Gastrocnemius medialis (tissue), 4 donors: ENCODE results near the gene PALLD. TPM values are rescaled to one million over a fixed set of nuclear protein-coding genes. Genes with fewer than 3 reads are reported as not detected.

ENCODE experiments used
- ATAC-seq, 2 donors: fragments of 150-250 bp; one replicate each; pipeline ENCODE4 v1.9.1; 2016
- DNase-seq, 2 donors: peaks; one replicate each; pipeline ENCODE4 v3.0.0-alpha.2; 2019
- H3K27ac ChIP-seq, 4 donors: fragments of 200-600 bp; sonication (generic); 1 replicate in 1 of 4; 2 replicates in 3 of 4; pipeline ENCODE4 v1.5.1; 2016 to 2018; ENCODE audit warnings: mild to moderate bottlenecking in 2 of 4, moderate library complexity in 1 of 4
- H3K27me3 ChIP-seq, 3 donors: fragments of 200-600 bp; sonication (generic) in 2 of 3; 1 replicate in 1 of 3; 2 replicates in 2 of 3; pipeline versions ENCODE4 v1.5.1 to v1.6.0; 2016 to 2019; ENCODE audit warnings: mild to moderate bottlenecking in 1 of 3, moderate library complexity in 1 of 3
- H3K36me3 ChIP-seq, 2 donors: fragments of 200-600 bp; sonication (generic) in 1 of 2; one replicate each; pipeline ENCODE4 v1.5.1; 2017 to 2018
- H3K4me1 ChIP-seq, 2 donors: fragments of 200-600 bp; sonication (generic) in 1 of 2; one replicate each; pipeline ENCODE4 v1.5.1; 2016 to 2017; ENCODE audit warnings: mild to moderate bottlenecking in 2 of 2
- H3K4me3 ChIP-seq, 4 donors: fragments of 200-600 bp; sonication (generic) in 3 of 4; 1 replicate in 1 of 4; 2 replicates in 3 of 4; pipeline ENCODE4 v1.5.1; 2016 to 2019; ENCODE audit warnings: mild to moderate bottlenecking in 2 of 4
- H3K9me3 ChIP-seq, 3 donors: fragments of 200-600 bp; sonication (generic) in 2 of 3; 1 replicate in 1 of 3; 2 replicates in 2 of 3; pipeline ENCODE4 v1.5.1; 2016 to 2019
- POLR2A ChIP-seq, 2 donors: fragments of 450-650 bp; IDR thresholded peaks; one replicate each; pipeline ENCODE4 v1.6.1; 2017; ENCODE audit warnings: antibody characterized with exemption in 2 of 2, mild to moderate bottlenecking in 2 of 2, moderate library complexity in 2 of 2
- in situ Hi-C, 4 donors: fragments of 200-750 bp; cut with MboI; loops; one replicate each; pipeline versions ENCODE4 v1.15.0 to v1.8.0; 2017; ENCODE audit warnings: low sequenced_read_pairs in 4 of 4
- intact Hi-C: fragments of 100-400 bp; cut with DNase I; formaldehyde crosslinking; loops from one replicate; pipeline ENCODE4 v1.15.1; 2023; ENCODE audit warnings: low total_unique reads
- total RNA-seq, 4 donors: library from RNA; depleted of rRNA; stranded (reverse); fragments of >200 nt; gene quantifications; one replicate each; pipeline versions ENCODE4 v1.1.0 to v1.2.3, GENCODE V29; 2016
- TF ChIP-seq, protein P1 (sequence below), 5 experiments: fragments of 450-650 bp in 3 of 5; fragments of 200-600 bp in 2 of 5; sonication (generic) in 2 of 5; IDR thresholded peaks in 4 of 5; conservative IDR thresholded peaks in 1 of 5; 1 replicate in 4 of 5; 2 replicates in 1 of 5; pipeline ENCODE4 v1.5.1; 2016 to 2019; ENCODE audit warnings: antibody characterized with exemption in 5 of 5, mild to moderate bottlenecking in 3 of 5, moderate library complexity in 3 of 5

PALLD gene
- total RNA-seq, 4 donors from 2014 or later = 165 to 439 (median 319) TPM

DNA sequence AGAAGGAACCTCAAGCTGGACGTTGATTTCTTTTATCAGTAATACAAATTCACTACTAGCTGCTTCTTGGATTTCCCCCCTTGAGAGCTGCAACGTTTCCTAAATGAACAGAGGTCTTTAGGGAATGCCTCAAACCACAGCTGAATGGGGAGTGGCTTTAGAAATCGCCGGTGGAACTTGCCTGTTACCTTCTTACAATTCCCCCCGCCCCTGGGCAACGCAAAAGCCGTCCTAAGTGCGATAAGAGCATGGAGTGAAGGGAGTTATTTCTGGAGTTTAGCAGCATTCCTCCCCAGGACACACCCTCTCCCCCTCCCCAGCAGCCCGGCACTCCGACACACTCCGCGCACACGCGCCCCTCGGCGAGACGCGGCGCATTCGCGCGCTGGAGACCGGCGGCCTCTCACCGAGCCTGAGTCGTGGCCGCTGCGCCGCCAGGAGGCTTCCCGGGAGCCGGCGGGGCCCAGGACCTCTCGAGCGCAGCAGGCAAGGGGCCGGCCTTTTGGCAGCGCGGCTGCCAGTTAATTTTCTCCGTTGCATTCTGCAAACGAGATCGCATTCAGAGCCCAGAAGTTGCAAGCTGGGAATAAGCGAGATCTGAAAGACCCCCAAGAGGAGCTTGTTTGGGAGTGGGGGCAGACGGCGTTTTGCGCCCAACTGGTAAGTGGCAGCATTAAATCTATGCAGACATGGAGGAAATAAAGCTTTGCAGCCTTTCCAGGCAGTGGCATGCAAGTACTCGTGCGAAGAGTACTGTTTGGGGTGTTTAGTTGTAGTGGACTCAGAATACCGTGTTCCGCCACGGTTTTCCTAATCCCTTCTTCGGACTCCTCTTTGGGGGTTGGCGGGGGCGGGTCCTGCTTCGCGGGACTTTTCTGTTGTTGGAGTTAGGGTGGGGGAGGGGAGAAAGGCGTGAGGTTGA is 134.7 kb downstream of the PALLD start:
- intact Hi-C loops (loop anchor here (2.0 to 5.0 kb wide), 3 partner anchors 47 to 119 kb away; no protein-coding TSS in a partner anchor), in situ Hi-C loops (no loop called here)
- Histone ChIP-seq H3K9me3 (no peaks in the 10 kb centered on the region), H3K4me1 (peaks cover 31 to 49% of the 10 kb centered on the region in 2 donors), H3K27me3 (no peaks in the 10 kb centered on the region), H3K36me3 (no peaks in the 10 kb centered on the region), H3K4me3 (peak overlapping the region; percentile 78 to 86 (median 79)), H3K27ac (peak overlapping the region; percentile 77 to 89 (median 82))
- ATAC-seq (peak; percentile 75 to 77), DNase-seq (peak; percentile 34 to 69)
- peak in 1 of 2 donors; percentile 9 for TF ChIP-seq POLR2A (IDR thresholded peaks at IDR 0.05)
- TF ChIP-seq, protein P1, sequence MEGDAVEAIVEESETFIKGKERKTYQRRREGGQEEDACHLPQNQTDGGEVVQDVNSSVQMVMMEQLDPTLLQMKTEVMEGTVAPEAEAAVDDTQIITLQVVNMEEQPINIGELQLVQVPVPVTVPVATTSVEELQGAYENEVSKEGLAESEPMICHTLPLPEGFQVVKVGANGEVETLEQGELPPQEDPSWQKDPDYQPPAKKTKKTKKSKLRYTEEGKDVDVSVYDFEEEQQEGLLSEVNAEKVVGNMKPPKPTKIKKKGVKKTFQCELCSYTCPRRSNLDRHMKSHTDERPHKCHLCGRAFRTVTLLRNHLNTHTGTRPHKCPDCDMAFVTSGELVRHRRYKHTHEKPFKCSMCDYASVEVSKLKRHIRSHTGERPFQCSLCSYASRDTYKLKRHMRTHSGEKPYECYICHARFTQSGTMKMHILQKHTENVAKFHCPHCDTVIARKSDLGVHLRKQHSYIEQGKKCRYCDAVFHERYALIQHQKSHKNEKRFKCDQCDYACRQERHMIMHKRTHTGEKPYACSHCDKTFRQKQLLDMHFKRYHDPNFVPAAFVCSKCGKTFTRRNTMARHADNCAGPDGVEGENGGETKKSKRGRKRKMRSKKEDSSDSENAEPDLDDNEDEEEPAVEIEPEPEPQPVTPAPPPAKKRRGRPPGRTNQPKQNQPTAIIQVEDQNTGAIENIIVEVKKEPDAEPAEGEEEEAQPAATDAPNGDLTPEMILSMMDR (IDR thresholded peaks at IDR 0.05 in 4 of 5, conservative IDR thresholded peaks at IDR 0.05 in 1 of 5) = peak; percentile 40 to 67 (median 52)

- TF ChIP-seq, protein P1 (IDR thresholded peaks at IDR 0.05 in 4 of 5, conservative IDR thresholded peaks at IDR 0.05 in 1 of 5) = no peak
- TF ChIP-seq POLR2A (IDR thresholded peaks at IDR 0.05) = no peak
- DNase-seq (no peak), ATAC-seq (no peak)
- Histone ChIP-seq H3K4me1 (peaks cover 39 to 56% of the 10 kb centered on the region in 2 donors), H3K4me3 (peak overlapping the region; percentile 78 to 86 (median 79)), H3K36me3 (no peaks in the 10 kb centered on the region), H3K27ac (peak overlapping the region; percentile 77 to 89 (median 82)), H3K27me3 (no peaks in the 10 kb centered on the region), H3K9me3 (no peaks in the 10 kb centered on the region)
- intact Hi-C loops (loop anchor here (2.0 to 5.0 kb wide), 3 partner anchors 48 to 120 kb away; no protein-coding TSS in a partner anchor), in situ Hi-C loops (no loop called here)
These were observed 135.5 kb downstream of the PALLD start for GRCh38 chr4:168632301-168632725.

DNA sequence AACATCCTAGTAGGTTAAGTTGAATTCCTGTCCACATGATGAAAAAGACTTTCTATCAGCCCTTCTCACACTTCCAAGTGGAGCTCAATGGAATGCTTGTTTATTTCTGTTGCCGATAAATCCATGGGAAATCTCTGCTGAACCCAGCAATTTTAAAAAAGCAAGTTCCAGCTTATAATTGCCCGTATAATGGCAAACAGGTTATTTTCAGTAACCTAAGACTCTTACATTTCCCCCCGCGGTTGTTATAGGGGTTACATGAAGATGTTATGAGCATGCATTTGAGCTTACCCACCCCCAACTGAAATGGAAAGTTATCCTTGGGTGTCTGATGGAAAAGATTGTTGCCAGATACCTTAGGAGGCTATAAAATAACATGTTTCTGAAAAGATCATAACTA is 136.2 kb downstream of the PALLD start:
- Histone ChIP-seq H3K4me3 (peak overlapping the region; percentile 78 to 86 (median 79)), H3K27ac (peak overlapping the region; percentile 77 to 89 (median 82)), H3K27me3 (no peaks in the 10 kb centered on the region), H3K9me3 (no peaks in the 10 kb centered on the region), H3K36me3 (no peaks in the 10 kb centered on the region), H3K4me1 (peaks cover 41 to 56% of the 10 kb centered on the region in 2 donors)
- no peak for ATAC-seq
- DNase-seq = no peak
- TF ChIP-seq, protein P1 (IDR thresholded peaks at IDR 0.05 in 4 of 5, conservative IDR thresholded peaks at IDR 0.05 in 1 of 5) = peak in 1 of 5 experiments; percentile 28
- no peak for TF ChIP-seq POLR2A (IDR thresholded peaks at IDR 0.05)
- in situ Hi-C loops = no loop called here
- intact Hi-C loops = loop anchor here (2.0 to 5.0 kb wide), 3 partner anchors 48 to 121 kb away; no protein-coding TSS in a partner anchor

GRCh38 chr4:168633496-168633895 is 136.6 kb downstream of the PALLD start:
- H3K27me3 ChIP-seq = no peaks in the 10 kb centered on the region
- DNase-seq = no peak
- TF ChIP-seq, protein P1 (IDR thresholded peaks at IDR 0.05 in 4 of 5, conservative IDR thresholded peaks at IDR 0.05 in 1 of 5) = no peak
- no peak for TF ChIP-seq POLR2A (IDR thresholded peaks at IDR 0.05)
- in situ Hi-C loops (no loop called here), intact Hi-C loops (loop anchor here (2.0 to 5.0 kb wide), 3 partner anchors 49 to 121 kb away; no protein-coding TSS in a partner anchor)
- H3K4me3 ChIP-seq = peak overlapping the region; percentile 78 to 86 (median 79)
- H3K9me3 ChIP-seq = no peaks in the 10 kb centered on the region
- ATAC-seq = peak; percentile 24 to 27
- H3K4me1 ChIP-seq = peaks cover 41 to 56% of the 10 kb centered on the region in 2 donors
- H3K36me3 ChIP-seq = no peaks in the 10 kb centered on the region
- peak overlapping the region; percentile 77 to 89 (median 82) for H3K27ac ChIP-seq
